ENCODE measurements around the gene MRPS7.
"Not testable (repeated sequence)": the region's sequence is repeated elsewhere in the genome, so short reads cannot be mapped to it uniquely, and the experiment has no call there.

The MRPS7 gene

DNA sequence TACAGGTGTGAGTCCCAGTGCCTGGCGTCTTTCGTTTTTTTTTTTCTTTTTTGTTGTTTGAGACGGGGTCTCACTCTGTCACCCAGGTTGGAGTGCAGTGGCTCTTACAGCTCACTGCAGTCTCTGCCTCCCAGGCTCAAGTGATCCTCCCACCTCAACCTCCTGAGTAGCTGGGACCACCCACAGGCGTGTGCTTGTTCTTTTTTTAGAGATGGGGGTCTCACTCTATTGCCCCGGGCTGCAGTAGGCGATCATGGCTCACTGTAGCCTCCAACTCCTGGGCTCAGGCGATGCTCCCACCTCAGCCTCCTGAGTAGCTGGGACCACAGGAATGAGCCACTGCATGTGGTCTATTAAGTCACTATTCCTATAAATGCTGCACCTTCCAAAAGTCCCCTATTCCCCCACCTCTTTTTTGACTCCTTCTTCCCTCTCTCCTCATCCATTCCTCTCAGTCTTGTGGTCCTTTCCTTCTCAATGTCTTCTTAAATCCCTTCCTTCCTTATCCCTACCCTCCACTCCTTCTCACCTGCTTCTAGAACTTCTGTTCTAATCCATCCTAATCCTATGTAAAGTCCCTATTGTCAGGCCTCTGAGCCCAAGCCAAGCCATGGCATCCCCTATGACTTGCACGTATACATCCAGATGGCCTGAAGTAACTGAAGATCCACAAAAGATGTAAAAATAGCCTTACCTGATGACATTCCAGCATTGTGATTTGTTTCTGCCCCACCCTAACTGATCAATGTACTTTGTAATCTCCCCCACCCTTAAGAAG is 9.5 kb upstream of the MRPS7 start:
- no peak for DNase-seq (ENCODE audit: extremely low read depth, insufficient read length)
- Histone ChIP-seq H3K4me3 (replicated peaks; ENCODE audit: low read depth, low read length) (no peak overlapping the region), H3K27me3 (replicated peaks; ENCODE audit: control insufficient read depth, insufficient read depth, low read length) (no peaks in the 10 kb centered on the region), H3K36me3 (ENCODE audit: control insufficient read depth, insufficient read depth, low read length) (no peaks in the 10 kb centered on the region; the same call in 1 of the 2 replicates)
- TF ChIP-seq, protein P1, sequence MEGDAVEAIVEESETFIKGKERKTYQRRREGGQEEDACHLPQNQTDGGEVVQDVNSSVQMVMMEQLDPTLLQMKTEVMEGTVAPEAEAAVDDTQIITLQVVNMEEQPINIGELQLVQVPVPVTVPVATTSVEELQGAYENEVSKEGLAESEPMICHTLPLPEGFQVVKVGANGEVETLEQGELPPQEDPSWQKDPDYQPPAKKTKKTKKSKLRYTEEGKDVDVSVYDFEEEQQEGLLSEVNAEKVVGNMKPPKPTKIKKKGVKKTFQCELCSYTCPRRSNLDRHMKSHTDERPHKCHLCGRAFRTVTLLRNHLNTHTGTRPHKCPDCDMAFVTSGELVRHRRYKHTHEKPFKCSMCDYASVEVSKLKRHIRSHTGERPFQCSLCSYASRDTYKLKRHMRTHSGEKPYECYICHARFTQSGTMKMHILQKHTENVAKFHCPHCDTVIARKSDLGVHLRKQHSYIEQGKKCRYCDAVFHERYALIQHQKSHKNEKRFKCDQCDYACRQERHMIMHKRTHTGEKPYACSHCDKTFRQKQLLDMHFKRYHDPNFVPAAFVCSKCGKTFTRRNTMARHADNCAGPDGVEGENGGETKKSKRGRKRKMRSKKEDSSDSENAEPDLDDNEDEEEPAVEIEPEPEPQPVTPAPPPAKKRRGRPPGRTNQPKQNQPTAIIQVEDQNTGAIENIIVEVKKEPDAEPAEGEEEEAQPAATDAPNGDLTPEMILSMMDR (IDR thresholded peaks at IDR 0.05; ENCODE audit: insufficient read depth, low read length, poor library complexity, severe bottlenecking): no peak

DNA sequence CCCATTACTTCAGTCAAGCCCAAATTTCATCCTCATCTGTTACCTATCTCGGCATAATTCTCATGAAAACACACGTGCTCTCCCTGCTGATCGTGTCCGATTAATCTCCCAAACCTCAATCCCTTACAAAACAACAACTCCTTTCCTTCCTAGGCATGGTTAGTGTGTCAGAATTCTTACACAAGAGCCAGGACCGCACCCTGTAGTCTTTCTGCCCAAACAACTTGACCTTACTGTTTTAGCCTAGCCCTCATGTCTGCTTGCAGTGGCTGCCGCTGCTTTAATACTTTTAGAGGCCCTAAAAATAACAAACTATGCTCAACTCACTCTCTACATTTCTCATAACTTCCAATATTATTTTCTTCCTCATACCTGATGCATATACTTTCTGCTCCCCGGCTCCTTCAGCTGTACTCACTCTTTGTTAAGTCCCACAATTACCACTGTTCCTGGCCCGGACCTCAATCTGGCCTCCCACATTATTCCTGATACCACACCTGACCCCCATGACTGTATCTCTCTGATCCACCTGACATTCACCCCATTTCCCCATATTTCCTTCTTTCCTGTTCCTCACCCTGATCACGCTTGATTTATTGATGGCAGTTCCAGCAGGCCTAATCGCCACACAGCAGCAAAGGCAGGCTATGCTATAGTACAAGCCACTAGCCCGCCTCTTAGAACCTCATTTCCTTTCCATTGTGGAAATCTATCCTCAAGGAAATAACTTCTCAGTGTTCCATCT is 5.6 kb upstream of the MRPS7 start:
- DNase-seq (ENCODE audit: extremely low read depth, insufficient read length); H3K36me3 ChIP-seq (ENCODE audit: control insufficient read depth, insufficient read depth, low read length); H3K27me3 ChIP-seq (replicated peaks; ENCODE audit: control insufficient read depth, insufficient read depth, low read length); H3K4me3 ChIP-seq (replicated peaks; ENCODE audit: low read depth, low read length): not testable (repeated sequence)

DNA sequence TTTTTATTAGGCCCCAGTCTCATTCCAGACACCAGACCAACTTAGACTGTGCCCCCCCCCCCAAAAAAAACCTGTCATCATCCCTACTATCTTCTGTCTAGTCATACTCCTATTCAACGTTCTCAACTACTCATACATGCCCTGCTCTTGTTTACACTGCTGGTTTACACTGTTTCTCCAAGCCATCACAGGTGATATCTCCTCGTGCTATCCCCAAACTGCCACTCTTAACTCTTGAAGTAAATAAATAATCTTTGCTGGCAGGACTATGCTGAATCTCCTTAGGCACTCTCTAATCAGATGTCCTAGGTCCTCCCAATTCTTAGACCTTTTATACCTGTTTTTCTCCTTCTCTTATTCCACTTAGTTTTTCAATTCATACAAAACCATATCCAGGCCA is 4.5 kb upstream of the MRPS7 start:
- DNase-seq (ENCODE audit: extremely low read depth, insufficient read length); H3K27me3 ChIP-seq (replicated peaks; ENCODE audit: control insufficient read depth, insufficient read depth, low read length); H3K4me3 ChIP-seq (replicated peaks; ENCODE audit: low read depth, low read length); H3K36me3 ChIP-seq (ENCODE audit: control insufficient read depth, insufficient read depth, low read length): not testable (repeated sequence)

DNA sequence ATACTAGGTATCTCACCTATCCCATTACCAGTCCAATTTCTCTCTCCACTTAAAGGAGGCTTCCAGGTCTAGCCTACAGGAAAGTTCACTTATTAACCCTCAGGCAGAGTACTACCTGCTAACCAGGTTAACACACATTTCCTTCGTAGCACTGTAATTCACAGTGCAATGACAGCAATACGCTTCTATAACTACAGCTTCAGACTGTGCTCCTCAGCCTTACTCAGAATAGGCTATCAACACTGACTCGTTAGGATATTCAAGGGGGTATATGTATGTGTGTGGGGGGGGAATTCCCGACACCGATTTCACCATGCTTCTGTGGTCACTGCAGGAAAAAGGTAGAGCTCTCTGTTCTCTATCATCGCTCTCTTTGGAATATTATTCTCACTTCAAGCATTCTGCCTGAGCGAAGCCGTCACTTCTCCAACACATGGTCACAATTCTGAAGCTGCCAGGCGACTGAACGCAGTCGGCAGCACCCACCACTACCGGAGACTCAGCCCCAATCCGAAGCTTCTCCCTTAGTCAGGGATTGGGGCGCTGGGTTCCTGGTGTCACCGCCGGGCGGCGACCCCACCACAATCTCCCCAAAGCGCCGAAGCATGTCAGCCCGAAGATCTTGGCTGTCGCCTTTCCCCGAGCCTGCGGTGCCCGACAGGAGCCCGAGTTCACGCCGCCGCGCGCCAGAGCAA is 891 bp upstream of the MRPS7 start:
- TF ChIP-seq, protein P1 (IDR thresholded peaks at IDR 0.05; ENCODE audit: insufficient read depth, low read length, poor library complexity, severe bottlenecking): peak; percentile 27

DNA sequence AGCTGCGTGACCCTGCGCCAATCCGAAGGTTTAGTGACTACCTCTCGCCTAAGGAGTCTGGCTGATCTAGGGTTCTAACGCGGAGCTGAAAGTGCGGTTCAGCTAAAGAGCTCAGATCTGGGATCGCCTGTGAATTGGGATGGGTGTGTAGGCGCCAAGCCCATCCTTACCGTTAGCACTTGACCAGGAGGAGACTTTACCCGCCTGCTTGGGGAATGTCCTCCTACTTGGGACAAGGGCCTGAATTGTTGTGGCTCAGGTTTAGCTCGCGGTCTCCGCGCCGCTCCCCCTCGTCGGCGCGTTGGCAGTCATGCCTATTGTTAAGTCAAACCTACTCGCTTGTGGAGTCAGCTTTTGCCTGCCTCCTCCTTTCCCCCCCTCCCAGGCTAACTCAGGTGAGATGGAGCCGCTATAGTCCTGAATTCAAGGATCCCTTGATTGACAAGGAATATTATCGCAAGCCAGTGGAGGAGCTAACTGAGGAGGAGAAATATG is 480 bp downstream of the MRPS7 start:
- TF ChIP-seq, protein P1 (IDR thresholded peaks at IDR 0.05; ENCODE audit: insufficient read depth, low read length, poor library complexity, severe bottlenecking): no peak
- H3K36me3 ChIP-seq (ENCODE audit: control insufficient read depth, insufficient read depth, low read length): peaks cover 27% of the 10 kb centered on the region
- H3K4me3 ChIP-seq (replicated peaks; ENCODE audit: low read depth, low read length): peak overlapping the region; percentile 84
- H3K27me3 ChIP-seq (replicated peaks; ENCODE audit: control insufficient read depth, insufficient read depth, low read length): no peaks in the 10 kb centered on the region
- no peak for DNase-seq (ENCODE audit: extremely low read depth, insufficient read length)

More for the DNA sequence above, 891 bp upstream of the MRPS7 start:
- Histone ChIP-seq H3K27me3 (replicated peaks; ENCODE audit: control insufficient read depth, insufficient read depth, low read length) (no peaks in the 10 kb centered on the region), H3K4me3 (replicated peaks; ENCODE audit: low read depth, low read length) (peak overlapping the region; percentile 84), H3K36me3 (ENCODE audit: control insufficient read depth, insufficient read depth, low read length) (peaks cover 15% of the 10 kb centered on the region)
- no peak for DNase-seq (ENCODE audit: extremely low read depth, insufficient read length)

DNA sequence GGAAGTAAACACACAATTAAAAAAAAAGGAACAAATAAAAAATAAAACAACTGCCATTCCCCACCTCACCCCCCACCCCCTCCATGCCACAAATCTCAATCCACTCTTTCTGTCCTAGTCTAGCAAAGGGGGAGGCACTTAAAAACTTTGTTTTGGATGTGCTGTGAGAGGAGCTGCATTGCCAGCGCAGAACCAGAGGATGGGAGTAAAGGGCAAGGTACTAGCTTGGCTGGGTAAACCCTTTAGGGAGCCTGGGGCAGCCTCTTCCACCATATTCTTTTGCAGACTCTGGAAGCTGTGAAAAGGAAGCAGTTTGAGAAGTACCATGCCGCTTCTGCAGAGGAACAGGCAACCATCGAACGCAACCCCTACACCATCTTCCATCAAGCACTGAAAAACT is 1.4 kb downstream of the MRPS7 start:
- Histone ChIP-seq H3K36me3 (ENCODE audit: control insufficient read depth, insufficient read depth, low read length) (peaks cover 30% of the 10 kb centered on the region), H3K27me3 (replicated peaks; ENCODE audit: control insufficient read depth, insufficient read depth, low read length) (no peaks in the 10 kb centered on the region), H3K4me3 (replicated peaks; ENCODE audit: low read depth, low read length) (no peak overlapping the region)
- no peak for DNase-seq (ENCODE audit: extremely low read depth, insufficient read length)
- TF ChIP-seq, protein P1 (IDR thresholded peaks at IDR 0.05; ENCODE audit: insufficient read depth, low read length, poor library complexity, severe bottlenecking): peak; percentile 7

Data from GM06990 (cell line).